Stimulated activated CD4-positive, alpha-beta T cell treated with anti-CD3 and anti-CD28 coated beads, Interleukin-2, amount 100 ng/mL, for 4 hours (primary cell): ENCODE measurements around the gene GRM1.

ENCODE experiments used
- DNase-seq: peaks from one replicate; pipeline ENCODE4 v3.0.0-alpha.2; 2020; ENCODE audit warnings: low read depth

Gene GRM1

GRCh38 chr6:146381486-146381885 lies 352.6 kb downstream of the GRM1 start:
- no peak for DNase-seq

DNA sequence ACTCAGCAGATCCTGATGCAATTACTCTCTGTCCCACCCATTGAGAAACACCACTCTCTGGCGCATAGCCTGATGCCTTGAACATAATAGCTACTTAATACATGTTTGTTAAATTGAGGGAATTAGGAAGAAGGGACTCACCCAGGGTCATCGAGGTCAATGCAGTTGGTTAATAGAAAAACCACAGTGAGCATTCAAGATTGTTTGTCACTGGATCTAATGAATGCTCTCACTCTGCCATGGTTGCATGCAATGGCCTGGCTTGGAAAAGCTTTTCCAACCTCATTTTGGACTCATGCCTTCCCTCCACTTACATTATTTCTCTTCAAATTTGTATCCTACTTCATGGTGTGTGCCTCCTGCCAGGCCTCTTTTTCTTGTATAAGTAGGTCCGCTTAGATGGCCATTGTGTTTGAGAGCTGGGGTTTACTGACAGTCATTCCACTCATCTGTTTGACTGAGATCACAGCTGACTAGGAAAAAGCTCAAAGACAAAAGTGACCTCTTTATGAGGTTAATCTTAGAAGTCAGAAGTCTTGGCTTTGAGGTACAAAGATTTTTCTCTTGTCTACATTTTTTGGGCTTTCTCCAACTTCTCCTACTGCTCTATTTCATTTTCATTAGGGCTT lies 360.0 kb downstream of the GRM1 start:
- no peak for DNase-seq

DNA sequence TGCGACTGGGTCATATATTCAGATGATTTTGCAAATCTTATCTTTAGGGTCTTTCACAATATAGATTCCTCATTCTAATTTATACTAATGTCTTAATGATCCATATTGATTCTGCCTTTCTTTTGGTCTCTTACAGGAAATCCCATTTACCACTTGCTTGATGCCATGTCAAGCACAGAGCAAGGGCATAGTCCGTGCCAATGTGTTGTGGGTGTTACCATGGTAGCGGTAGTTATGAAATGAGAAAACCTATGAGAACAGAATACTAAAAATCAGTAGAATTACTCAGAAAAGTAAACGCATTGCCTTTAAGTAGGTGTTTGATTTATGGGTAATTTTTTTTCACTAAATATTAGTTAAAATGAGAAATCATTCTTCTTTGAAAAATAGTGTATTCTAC lies 360.9 kb downstream of the GRM1 start:
- DNase-seq = no peak

DNA sequence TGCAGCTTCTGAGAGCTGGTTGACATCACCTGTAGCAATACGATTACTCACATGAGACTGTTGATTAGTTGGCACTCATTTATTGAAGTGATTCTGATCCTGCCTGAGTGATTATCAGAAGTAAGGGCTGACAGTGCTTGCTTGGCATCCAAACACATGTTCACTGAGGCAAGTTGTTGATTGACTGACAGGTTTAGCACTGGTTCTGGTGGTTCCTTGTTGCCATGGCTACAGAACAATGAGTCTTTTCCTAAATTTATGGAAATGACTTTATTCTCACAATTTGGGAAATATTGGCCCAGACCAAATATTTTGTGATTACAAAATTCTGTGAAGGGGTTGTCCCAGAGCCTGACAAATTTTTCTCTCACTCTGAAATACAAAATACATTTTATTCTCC lies 368.8 kb downstream of the GRM1 start:
- no peak for DNase-seq

GRCh38 chr6:146402476-146402875 lies 373.6 kb downstream of the GRM1 start:
- no peak for DNase-seq

DNA sequence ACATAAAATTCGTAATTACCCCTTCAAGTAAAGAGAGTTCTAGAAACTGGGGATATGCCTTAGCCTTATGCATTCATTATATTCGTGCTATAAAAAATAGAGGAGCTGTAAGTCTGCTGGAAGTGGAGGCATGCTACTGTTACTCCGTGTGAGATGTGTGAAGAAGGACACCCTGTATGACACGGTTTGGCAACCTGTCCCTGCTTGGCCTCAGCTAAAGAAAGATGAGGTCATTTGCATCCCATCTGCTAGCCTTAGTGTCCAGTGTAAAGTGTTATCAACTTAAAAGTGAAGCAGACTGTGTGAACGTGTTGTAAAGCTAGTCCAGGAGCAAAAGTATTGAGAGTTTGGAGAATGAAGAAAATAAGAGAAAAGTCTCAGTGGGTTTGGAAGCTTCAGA lies 379.7 kb downstream of the GRM1 start:
- DNase-seq = no peak

- no peak for DNase-seq
Observed at GRCh38 chr6:146410851-146411595, 382.2 kb downstream of the GRM1 start.

- no peak for DNase-seq
Observed at GRCh38 chr6:146419576-146419975, 390.7 kb downstream of the GRM1 start.

DNA sequence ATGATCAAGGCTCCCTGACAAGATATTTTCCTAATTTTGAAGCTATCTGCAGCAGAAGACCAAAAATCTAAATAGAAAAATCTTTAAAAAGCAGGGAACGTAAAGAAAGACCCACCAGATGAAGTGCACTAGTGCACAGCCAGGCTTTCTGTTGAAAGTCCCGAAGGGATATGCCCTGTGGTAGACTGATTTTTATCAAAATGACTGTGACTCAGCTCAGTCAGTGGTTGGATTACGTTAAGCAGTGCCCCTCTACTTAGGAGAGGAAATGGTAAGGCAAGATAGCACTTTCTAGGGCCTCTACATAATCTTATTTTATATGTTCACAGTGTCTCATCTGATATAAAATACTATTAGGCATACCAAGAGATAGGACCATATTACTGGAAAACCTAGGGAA lies 391.4 kb downstream of the GRM1 start:
- DNase-seq = no peak

DNA sequence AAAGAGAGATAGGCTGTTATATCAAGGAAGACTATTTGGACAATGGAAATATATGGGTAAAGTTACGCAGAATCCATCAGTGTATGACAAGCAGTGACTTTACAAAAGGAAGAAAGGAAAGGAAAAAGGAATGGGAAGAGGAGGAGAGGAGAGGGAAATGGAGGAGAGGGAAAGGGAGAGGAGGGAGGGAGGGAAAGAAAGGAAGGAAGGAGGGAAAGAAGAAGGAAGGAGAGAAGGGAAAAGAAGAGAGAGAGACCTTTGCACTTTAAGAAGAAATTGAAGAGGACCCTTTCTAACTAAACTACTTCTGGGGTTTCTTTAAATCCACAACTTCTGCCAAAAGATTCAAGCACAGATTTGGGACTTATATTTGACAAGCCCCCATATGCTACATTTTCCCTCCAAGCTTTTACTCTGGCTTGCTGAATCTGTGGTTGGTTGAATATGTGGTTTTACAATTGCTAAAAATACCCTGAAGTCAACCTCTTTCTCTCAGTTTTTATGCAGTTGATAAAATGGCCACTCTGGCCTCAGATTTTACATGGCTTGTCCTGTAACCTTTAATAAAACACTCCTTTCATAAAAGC lies 394.0 kb downstream of the GRM1 start:
- DNase-seq = no peak

DNA sequence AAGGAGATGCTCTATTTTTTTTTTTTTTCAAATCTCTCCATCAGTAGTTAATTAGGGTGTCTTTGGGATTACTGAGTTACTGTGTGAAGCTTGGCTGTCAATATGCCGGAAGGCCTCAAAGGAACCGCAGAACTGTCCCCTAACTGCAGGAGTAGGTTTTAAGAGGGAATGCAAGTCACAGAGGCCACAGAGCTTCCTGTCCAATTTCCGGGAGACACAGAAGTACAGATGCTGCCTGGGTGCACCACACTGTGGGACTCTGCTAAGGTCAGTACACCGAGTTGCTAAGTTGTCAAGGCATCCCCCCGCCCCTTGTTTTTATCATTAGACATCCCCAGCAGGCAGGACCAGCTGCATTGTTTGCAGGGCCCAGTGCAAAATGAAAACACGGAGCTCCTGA lies 394.6 kb downstream of the GRM1 start:
- no peak for DNase-seq

DNA sequence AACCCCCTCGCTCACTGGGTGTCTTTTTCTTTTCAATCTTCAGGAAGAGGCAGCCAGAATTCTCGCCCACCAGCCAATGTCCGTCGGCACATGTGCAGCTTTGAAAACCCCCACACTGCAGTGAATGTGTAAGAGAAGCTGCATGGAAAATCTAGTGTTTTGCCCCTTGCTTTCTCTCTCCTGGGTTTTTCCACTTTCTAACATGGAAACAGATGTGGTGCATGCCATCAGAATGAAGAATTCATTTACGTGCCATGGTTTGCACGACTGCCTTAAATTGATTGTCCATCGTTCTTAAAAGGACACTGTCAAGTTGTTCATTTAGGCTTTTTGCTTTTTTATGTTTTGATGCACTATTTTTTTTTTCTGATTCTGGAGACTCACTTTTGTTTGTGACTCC lies 397.7 kb downstream of the GRM1 start:
- no peak for DNase-seq

DNA sequence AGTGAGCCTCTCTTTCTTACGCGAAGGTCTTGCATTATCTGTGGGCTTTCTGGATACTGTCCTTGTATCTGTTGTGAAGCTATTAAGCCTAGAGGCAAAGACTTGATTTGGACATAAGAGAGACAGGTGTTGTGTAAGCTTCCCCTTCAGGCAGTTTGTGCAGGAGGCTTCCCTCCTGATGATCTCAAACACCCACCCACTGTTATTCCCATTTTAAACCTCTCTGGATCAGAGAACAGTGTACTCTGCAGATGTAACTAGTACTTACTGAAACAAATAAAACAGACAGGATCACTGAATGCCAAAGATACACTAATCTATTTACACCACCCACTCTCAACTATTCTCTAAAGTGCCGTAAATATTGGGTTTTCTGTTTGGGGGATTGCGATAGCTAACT lies 401.0 kb downstream of the GRM1 start:
- DNase-seq = no peak

- no peak for DNase-seq
Observed at GRCh38 chr6:146433881-146434731, 405.2 kb downstream of the GRM1 start.

DNA sequence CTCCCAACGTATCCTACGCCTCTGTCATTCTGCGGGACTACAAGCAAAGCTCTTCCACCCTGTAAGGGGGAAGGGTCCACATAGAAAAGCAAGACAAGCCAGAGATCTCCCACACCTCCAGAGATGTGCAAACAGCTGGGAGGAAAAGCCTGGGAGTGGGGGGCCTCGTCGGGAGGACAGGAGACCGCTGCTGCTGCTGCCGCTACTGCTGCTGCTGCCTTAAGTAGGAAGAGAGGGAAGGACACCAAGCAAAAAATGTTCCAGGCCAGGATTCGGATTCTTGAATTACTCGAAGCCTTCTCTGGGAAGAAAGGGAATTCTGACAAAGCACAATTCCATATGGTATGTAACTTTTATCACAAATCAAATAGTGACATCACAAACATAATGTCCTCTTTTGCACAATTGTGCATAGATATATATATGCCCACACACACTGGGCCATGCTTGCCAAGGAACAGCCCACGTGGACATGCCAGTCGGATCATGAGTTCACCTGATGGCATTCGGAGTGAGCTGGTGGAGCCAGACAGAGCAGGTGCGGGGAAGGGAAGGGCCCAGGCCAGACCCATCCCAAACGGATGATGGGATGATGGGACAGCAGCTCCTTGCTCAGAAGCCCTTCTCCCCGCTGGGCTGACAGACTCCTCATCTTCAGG lies 406.0 kb downstream of the GRM1 start:
- no peak for DNase-seq

DNA sequence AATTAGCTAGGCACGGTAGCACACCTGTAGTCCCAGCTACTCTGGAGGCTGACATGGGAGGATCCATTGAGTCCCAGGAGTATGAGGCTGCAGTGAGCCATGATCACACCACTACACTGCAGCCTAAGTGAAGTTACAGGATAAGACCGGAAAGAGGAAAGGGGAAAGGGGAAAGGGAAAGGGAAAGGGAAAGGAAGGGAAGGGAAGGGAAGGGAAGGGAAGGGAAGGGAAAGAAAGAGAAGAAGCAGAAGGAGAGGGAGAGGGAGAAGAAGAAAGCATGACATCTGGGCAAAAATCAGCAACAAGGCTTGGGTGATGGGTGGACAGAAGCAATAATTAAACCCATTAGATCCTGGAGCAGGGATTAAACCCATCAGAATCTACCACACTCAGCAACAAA lies 413.0 kb downstream of the GRM1 start:
- no peak for DNase-seq

- no peak for DNase-seq
Observed at GRCh38 chr6:146444189-146444588, 415.3 kb downstream of the GRM1 start.

- DNase-seq = no peak
Observed at GRCh38 chr6:146445233-146445632, 416.4 kb downstream of the GRM1 start.

DNA sequence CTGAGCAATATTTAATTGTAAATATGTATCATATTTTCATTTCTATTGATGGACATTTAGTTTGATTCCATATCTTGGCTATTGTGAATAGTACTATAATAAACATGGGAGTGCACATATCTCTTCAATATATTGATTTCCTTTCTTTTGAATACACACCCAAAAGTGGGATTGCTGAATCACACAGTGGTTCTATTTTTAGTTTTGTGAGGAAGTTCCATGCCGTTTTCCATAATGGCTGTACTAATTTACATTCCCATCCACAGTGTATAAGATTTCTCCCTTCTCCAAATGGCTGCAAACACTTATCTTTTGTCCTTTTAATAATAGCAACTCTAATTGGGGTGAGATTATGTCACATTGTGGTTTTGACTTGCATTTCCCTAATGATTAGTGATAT lies 428.0 kb downstream of the GRM1 start:
- DNase-seq = no peak

- DNase-seq = no peak
Observed at GRCh38 chr6:146460941-146461340, 432.1 kb downstream of the GRM1 start.

DNA sequence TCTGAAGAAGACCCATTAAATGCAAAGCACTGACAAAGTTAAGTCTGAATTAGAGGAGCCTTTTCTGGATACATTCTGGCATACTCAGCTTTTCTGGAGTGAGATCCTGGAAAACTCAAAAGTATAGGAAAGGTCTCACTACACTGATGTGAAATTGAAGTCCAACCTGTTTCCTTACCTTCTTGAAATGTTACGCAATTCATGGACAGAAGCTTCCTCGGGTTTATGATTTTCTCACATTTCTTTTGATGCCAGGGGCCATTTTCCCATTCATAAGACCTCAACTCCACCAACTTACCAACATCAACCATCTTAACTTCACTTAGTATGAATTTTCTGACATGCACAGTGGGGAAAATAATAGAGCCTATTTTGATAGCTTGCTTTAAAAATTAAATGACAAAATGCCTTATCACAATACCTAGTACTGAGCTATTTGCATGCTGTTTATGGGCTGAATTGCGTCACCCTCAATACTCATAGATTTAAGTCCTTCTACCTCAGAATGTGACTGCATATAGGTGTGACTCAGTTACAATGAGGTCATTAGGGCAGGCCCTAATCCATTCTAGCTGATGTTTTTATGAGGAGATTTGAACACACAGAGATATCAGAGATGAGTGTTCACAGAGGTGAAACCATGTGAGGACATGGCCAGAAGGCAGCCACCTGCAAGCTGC lies 441.4 kb downstream of the GRM1 start:
- no peak for DNase-seq

GRCh38 chr6:146472918-146473317 lies 444.1 kb downstream of the GRM1 start:
- DNase-seq = no peak
